GM12892 (cell line): ENCODE results near the gene TBCB.

Source experiments
- POLR2A ChIP-seq: IDR thresholded peaks from 2 replicates; pipeline ENCODE4 v1.6.1; 2011; ENCODE audit warnings: low read depth, low read length, control low read depth
- POLR2AphosphoS5 ChIP-seq: IDR thresholded peaks from 2 replicates; pipeline ENCODE4 v1.6.1; 2011; ENCODE audit warnings: low read depth, low read length, control low read depth
- TAF1 ChIP-seq: IDR thresholded peaks from 2 replicates; pipeline ENCODE4 v1.6.1; 2011; ENCODE audit warnings: low read depth, mild to moderate bottlenecking, control low read depth, low read length, borderline replicate concordance

DNA sequence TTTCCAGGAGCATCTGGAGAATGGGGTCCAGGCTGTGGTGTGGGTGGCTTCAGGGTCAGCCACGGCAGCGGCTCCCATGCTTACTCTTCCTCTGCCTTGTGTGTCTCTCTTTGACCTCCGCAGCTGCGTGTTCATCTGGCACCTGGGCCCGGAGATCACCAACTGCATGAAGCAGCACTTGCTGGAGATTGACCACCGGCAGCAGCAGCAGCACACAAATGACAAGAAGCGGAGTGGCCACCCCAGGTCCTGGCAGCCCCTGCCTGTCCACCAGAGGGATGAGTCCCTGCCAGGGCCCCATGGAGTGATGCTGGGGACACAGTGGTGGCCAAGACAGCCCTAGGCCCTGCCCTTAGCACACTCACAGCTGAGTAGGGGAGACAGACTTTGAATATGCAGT lies 22.7 kb upstream of the TBCB start:
- TF ChIP-seq POLR2AphosphoS5 = no peak
- no peak for TF ChIP-seq POLR2A
- TF ChIP-seq TAF1 = no peak
